Progenitor cell of endocrine pancreas (in vitro differentiated cells): ENCODE data around the gene FYN. TPM values are rescaled to one million over a fixed set of nuclear protein-coding genes. Genes with fewer than 3 reads are reported as not detected.
"Not testable (repeated sequence)": the region's sequence is repeated elsewhere in the genome, so short reads cannot be mapped to it uniquely, and the experiment has no call there.

Source experiments
- DNase-seq: peaks from one replicate; pipeline ENCODE4 v3.0.0; 2021; ENCODE audit warnings: low spot score; ENCODE audit not compliant: unreplicated experiment
- H3K27ac Mint-ChIP-seq: 2 replicates; pipeline ENCODE4 v1.8.0; 2021; ENCODE audit warnings: mild to moderate bottlenecking, moderate library complexity, mixed read lengths
- H3K27me3 Mint-ChIP-seq: 2 replicates; pipeline ENCODE4 v1.8.0; 2021; ENCODE audit warnings: mixed read lengths
- H3K36me3 Mint-ChIP-seq: 2 replicates; pipeline ENCODE4 v1.8.0; 2022; ENCODE audit warnings: mixed read lengths; ENCODE audit not compliant: insufficient read depth
- H3K4me1 Mint-ChIP-seq: 2 replicates; pipeline ENCODE4 v1.8.0; 2021; ENCODE audit warnings: low read depth, mixed read lengths
- H3K4me3 Mint-ChIP-seq: 2 replicates; pipeline ENCODE4 v1.8.0; 2021; ENCODE audit warnings: low read depth, mild to moderate bottlenecking, moderate library complexity, mixed read lengths
- H3K9me3 Mint-ChIP-seq: 2 replicates; pipeline ENCODE4 v1.8.0; 2021; ENCODE audit warnings: low read depth, mixed read lengths
- total RNA-seq: library from RNA; stranded (reverse); gene quantifications from 2 replicates; pipeline ENCODE4 v1.2.1, GENCODE V29; 2021
- TF ChIP-seq, protein P1 (sequence below): fragments of 200-600 bp; sonication (generic); IDR thresholded peaks from one replicate; pipeline ENCODE4 v1.5.0; 2021; ENCODE audit warnings: antibody characterized with exemption, mild to moderate bottlenecking; ENCODE audit not compliant: unreplicated experiment

Gene FYN
- total RNA-seq, 1 donor from 2014 or later = 169 TPM

DNA sequence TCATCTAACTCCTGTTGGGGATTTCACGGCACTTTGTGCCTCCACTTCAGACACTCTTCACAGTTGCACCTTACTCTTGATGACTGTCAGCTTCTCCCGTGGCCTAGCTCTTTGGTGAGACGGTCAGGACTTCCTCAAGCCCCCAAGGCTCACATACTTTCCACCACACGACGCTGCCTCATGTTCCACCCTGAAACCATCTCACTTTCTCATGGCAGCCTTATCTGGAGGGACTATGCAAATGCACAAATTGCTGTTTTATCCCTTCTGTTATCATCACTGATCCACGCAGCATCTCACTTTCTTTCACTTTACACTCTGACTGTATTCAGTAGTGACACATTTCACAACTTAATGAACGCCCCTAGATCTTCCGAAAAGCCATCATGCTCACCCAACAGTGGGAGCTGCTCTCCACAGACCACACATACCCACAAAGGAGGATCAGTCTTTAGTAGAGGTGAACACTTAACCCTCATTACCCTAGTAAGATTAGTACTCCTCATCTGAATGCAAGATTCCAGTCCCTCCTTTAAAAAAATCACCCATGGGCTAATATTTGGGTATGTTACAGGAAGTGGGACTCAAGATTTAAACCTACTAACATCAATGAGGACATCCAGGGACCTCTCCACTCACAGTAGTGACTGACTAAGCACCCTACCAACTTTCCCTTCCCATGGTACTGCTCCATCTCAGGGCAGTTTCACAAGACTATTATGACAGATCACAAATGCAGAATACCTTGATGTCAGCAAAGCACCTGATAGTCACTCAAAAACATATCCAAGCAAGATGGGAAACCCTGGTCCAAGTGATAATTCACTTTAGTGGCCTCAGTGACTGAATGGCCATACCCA lies 35.4 kb downstream of the FYN start:
- TF ChIP-seq, protein P1, sequence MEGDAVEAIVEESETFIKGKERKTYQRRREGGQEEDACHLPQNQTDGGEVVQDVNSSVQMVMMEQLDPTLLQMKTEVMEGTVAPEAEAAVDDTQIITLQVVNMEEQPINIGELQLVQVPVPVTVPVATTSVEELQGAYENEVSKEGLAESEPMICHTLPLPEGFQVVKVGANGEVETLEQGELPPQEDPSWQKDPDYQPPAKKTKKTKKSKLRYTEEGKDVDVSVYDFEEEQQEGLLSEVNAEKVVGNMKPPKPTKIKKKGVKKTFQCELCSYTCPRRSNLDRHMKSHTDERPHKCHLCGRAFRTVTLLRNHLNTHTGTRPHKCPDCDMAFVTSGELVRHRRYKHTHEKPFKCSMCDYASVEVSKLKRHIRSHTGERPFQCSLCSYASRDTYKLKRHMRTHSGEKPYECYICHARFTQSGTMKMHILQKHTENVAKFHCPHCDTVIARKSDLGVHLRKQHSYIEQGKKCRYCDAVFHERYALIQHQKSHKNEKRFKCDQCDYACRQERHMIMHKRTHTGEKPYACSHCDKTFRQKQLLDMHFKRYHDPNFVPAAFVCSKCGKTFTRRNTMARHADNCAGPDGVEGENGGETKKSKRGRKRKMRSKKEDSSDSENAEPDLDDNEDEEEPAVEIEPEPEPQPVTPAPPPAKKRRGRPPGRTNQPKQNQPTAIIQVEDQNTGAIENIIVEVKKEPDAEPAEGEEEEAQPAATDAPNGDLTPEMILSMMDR = no peak
- H3K27me3 Mint-ChIP-seq = no peaks in the 10 kb centered on the region
- DNase-seq = no peak
- H3K27ac Mint-ChIP-seq = peak overlapping the region; percentile 11
- H3K4me3 Mint-ChIP-seq = no peak overlapping the region
- no peaks in the 10 kb centered on the region for H3K9me3 Mint-ChIP-seq
- H3K4me1 Mint-ChIP-seq = peaks cover 21% of the 10 kb centered on the region
- peaks cover 26% of the 10 kb centered on the region for H3K36me3 Mint-ChIP-seq

DNA sequence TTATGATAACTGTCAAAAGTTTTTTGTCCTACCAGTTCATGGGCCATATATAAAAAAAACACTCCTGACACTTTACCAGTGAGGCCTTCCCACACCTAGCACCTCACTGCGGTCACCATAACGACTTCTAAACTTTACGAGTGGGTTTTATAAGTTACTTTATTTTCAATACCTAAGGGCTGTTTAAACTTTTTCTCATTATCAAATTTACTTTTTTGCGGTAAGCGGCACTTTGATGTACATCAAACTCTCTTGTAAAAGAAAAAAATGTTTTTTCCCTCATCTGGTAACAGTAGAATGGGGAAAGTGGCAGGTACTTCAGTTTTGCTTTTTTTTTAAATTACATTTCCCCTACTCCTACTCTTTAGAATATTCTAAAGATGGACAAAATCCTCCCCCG lies 36.2 kb downstream of the FYN start:
- TF ChIP-seq, protein P1 = no peak
- Mint-ChIP-seq H3K4me1 (peaks cover 21% of the 10 kb centered on the region), H3K36me3 (peaks cover 26% of the 10 kb centered on the region), H3K27ac (no peak overlapping the region), H3K4me3 (no peak overlapping the region), H3K9me3 (no peaks in the 10 kb centered on the region), H3K27me3 (no peaks in the 10 kb centered on the region)
- DNase-seq = no peak

DNA sequence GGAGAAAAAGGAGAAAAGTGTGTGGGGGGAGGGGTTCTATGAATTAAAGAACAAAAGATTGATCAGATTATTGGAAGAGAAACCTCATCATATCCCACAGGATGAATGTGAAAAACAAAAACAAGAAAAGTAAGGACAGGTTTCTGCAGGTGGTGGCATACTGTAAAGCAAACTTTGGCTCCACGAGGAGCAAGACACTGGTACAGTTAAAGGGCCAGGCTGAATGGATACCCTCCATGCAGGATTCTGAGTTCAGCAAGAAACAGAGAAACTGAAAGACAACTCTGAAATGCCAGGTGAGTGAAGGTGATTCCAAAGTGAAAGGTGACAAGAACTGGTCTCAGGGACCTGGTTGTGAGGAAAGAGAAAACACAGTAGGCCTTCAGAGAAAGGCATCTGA lies 37.4 kb downstream of the FYN start:
- peaks cover 26% of the 10 kb centered on the region for H3K36me3 Mint-ChIP-seq
- no peaks in the 10 kb centered on the region for H3K9me3 Mint-ChIP-seq
- no peaks in the 10 kb centered on the region for H3K27me3 Mint-ChIP-seq
- no peak for DNase-seq
- H3K27ac Mint-ChIP-seq = peak overlapping the region; percentile 94
- TF ChIP-seq, protein P1 = no peak
- H3K4me1 Mint-ChIP-seq = peaks cover 21% of the 10 kb centered on the region
- H3K4me3 Mint-ChIP-seq = no peak overlapping the region

DNA sequence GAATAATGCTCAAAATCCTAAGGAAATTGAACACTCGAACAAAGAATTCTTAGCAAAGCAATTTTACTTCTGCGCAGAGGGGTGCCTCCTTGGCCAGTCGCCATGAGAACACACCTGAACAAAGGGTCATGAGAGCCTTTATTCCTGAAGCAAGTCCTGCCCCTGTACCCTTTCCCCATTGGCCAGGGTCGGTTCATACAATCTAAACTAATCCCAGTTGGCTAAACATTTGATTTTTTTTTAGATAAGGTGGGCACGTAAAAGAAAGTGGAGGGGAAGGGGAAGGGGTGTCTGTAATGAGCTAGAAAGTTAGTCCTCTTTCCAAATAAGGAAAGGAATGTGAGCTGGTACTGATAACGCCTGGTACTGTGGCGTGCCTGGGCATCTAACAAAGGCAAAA lies 37.9 kb downstream of the FYN start:
- DNase-seq, H3K9me3 Mint-ChIP-seq, H3K4me3 Mint-ChIP-seq, H3K27me3 Mint-ChIP-seq: not testable (repeated sequence)
- Mint-ChIP-seq H3K27ac (peak overlapping the region; percentile 94), H3K36me3 (peaks cover 26% of the 10 kb centered on the region), H3K4me1 (peaks cover 21% of the 10 kb centered on the region)

DNA sequence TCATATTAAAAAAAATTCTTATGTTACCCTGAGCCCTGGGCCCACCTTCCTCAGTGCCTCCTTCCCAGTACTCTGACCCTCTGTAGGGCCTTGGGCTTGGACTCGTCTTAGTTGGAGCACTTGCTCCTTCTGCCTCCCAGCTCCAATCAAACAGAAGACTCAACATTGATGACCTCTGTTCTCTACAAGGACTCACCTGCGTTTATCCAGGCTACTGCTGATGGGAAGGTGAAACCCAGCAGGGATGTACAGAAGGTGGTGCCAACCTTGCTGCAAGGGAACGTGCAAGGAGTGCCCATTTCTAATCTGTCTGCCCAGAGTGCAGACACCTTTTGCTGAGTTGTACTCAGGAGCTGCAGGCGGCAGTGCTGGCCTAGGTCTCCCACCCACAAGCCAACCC lies 38.9 kb downstream of the FYN start:
- H3K36me3 Mint-ChIP-seq = peaks cover 26% of the 10 kb centered on the region
- H3K4me1 Mint-ChIP-seq = peaks cover 22% of the 10 kb centered on the region
- H3K27ac Mint-ChIP-seq = peak overlapping the region; percentile 26
- no peaks in the 10 kb centered on the region for H3K9me3 Mint-ChIP-seq
- TF ChIP-seq, protein P1 = no peak
- no peaks in the 10 kb centered on the region for H3K27me3 Mint-ChIP-seq
- H3K4me3 Mint-ChIP-seq = no peak overlapping the region
- no peak for DNase-seq

DNA sequence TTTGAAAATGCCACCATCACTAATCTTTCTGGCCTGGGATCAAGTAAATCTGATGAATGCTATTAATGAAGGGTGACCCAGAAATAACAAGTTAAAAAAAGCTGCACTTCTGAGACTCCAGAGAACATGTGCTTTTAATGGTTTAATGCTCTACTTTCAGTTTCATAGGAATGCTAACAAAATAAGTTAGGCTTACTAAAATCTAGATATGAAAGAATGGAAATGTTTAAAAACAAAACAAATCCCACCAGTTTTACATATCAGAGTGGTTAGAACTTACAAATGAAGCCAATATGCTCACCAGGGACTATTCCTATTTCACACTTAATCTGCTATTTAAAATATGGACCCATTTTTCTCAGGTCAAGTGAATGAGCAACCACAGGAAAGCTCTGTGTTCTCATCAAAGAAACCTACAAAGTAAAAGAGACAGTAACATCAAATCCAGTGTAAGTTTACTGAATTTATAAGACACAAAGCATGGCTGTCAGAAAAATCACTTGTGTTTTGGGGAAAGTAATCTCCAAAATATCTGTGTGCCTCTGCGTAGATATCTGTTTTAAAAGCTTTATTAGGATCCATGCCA lies 40.3 kb downstream of the FYN start:
- no peak overlapping the region for H3K27ac Mint-ChIP-seq

More for the DNA sequence above, 40.3 kb downstream of the FYN start:
- Mint-ChIP-seq H3K4me1 (peaks cover 20% of the 10 kb centered on the region), H3K9me3 (no peaks in the 10 kb centered on the region), H3K4me3 (no peak overlapping the region), H3K27me3 (no peaks in the 10 kb centered on the region), H3K36me3 (peaks cover 27% of the 10 kb centered on the region)
- TF ChIP-seq, protein P1 = no peak
- DNase-seq = no peak
